HG03066 (cell line): Measurements from ENCODE around the gene BRI3.

Experiments
- ATAC-seq: cut with Tn5 transposase; IDR thresholded peaks from one replicate; pipeline ENCODE4 v1.9.1; 2021; ENCODE audit warnings: low read depth; ENCODE audit not compliant: unreplicated experiment

The BRI3 gene

GRCh38 chr7:98251601-98252424 is 29.7 kb upstream of the BRI3 start, which contains the start of gene TECPR1:
Gene TECPR1 (minus strand): TSS chr7:98252232. CDS start chr7:98246146, 6,086 bp downstream.
- peak; percentile 97 for ATAC-seq

GRCh38 chr7:98252425-98253054 is 28.9 kb upstream of the BRI3 start:
- peak; percentile 29 for ATAC-seq

GRCh38 chr7:98254516-98254915 is 27.0 kb upstream of the BRI3 start:
- ATAC-seq: no peak

- no peak for ATAC-seq
These were observed 26.4 kb upstream of the BRI3 start for GRCh38 chr7:98254951-98255610.

GRCh38 chr7:98256431-98256830 is 25.1 kb upstream of the BRI3 start:
- ATAC-seq: no peak

- no peak for ATAC-seq
These were observed 23.8 kb upstream of the BRI3 start for GRCh38 chr7:98257701-98258100.

GRCh38 chr7:98265841-98266271 is 15.6 kb upstream of the BRI3 start:
- ATAC-seq: no peak

- ATAC-seq: no peak
These were observed 14.6 kb upstream of the BRI3 start for GRCh38 chr7:98266840-98267239.

- ATAC-seq: no peak
These were observed 14.2 kb upstream of the BRI3 start for GRCh38 chr7:98267303-98267702.

- no peak for ATAC-seq
These were observed 5.2 kb upstream of the BRI3 start for GRCh38 chr7:98276241-98276761.

GRCh38 chr7:98278408-98278807 is 3.1 kb upstream of the BRI3 start:
- no peak for ATAC-seq

- ATAC-seq: no peak
These were observed 2.5 kb upstream of the BRI3 start for GRCh38 chr7:98278936-98279335.

- no peak for ATAC-seq
These were observed 1.2 kb upstream of the BRI3 start for GRCh38 chr7:98280296-98280695.

- peak; percentile 25 for ATAC-seq
These were observed 496 bp downstream of the BRI3 start for GRCh38 chr7:98281757-98282606.

- no peak for ATAC-seq
These were observed 1.2 kb downstream of the BRI3 start for GRCh38 chr7:98282703-98283102.

- no peak for ATAC-seq
These were observed 1.8 kb downstream of the BRI3 start for GRCh38 chr7:98283127-98283886.

GRCh38 chr7:98283887-98284222 is 2.4 kb downstream of the BRI3 start:
- ATAC-seq: no peak

- ATAC-seq: no peak
These were observed 3.0 kb downstream of the BRI3 start for GRCh38 chr7:98284335-98285036.
